Stimulated activated CD8-positive, alpha-beta memory T cell treated with anti-CD3 and anti-CD28 coated beads, Interleukin-4, amount 100 ng/mL, for 48 hours (primary cell): ENCODE measurements around the gene FCHSD2.

Experiments used
- DNase-seq: peaks from one replicate; pipeline ENCODE4 v3.0.0-alpha.2; 2020

Gene FCHSD2

DNA sequence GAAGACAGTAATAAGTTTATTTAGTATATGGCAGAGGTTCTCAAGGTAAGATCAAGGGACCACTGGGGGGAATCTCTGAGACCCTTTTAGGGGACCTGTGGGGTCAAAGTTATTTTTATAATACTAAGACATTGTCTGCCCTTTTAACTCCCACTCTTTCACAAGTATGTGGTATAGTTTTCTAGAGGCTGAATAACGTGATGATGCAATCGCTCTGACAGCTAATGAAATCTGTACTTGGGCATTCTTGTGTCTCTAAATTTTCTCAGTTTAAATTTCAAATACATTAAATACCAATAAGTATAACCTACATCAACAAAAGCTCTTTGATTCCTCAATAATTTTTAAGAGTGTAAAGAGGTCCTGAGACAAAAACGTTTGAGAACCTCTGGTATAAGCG lies 180.0 kb downstream of the FCHSD2 start:
- no peak for DNase-seq

DNA sequence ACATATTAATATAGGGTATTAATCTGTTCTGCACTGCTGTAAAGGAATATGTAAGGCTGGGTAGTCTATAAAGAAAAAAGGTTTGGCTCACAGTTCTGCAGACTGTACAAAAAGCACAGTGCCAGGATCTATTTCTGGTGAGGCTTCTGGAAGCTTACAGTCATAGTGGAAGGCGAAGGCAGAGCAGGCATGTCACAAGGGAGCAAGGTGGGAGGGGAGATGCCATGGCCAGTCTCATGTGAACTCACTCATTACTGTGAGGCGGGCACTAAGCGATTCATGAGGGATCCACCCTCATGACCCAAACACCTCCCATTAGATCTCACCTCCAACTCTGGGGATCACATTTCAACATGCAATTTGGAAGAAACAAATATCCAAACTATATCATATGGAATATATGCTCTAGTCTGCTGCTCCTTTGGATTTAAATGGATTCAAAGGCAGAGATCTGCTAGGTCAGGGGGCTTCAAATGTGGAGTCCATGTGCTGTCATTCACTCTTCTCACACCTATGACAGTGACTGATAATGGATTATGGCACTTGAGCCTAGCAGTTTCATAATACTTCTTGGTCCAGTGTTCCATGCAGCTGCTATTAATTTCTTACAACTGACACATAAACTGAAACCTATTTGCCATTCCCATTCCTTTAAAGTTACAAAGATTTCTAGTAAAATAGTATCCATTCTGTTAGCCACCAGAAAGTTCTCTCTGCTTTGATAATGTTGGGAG lies 182.0 kb downstream of the FCHSD2 start:
- DNase-seq: no peak

DNA sequence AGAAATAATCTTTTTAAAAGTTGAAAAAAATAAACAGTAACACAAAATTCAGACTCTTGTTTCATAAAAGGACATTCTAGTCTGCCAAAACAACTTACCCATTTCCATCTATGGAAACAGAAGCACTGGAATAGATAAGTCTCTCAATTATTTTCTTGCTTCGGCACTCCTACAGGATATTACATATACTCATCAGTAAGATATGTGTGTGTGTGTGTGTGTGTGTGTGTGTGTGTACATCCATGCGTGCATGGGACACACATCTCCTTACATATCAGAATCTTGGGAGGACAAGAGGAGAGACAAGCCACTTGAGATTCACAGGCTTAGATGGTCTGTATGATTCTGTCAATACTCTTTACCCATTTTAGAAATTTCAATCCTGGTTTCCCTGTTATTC lies 183.3 kb downstream of the FCHSD2 start:
- DNase-seq: no peak

DNA sequence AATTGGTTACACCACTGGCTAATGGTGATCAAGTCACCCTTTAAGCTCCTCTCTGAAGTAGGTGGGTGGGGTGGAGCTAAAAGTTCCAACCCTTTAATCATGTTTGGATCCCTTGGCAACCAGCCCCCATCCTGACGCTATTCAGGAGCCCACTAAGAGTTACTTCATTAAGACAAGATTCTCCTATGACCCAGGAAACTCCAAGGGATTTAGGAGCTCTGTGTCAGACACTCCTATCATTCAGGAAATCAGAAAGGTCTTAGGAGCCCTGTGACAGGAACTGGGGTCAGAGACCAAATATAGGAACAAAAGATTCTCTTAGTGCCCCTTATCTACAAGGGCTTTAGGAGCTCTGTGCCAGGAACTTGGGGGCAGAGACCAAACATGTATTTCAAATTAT lies 186.7 kb downstream of the FCHSD2 start:
- no peak for DNase-seq

DNA sequence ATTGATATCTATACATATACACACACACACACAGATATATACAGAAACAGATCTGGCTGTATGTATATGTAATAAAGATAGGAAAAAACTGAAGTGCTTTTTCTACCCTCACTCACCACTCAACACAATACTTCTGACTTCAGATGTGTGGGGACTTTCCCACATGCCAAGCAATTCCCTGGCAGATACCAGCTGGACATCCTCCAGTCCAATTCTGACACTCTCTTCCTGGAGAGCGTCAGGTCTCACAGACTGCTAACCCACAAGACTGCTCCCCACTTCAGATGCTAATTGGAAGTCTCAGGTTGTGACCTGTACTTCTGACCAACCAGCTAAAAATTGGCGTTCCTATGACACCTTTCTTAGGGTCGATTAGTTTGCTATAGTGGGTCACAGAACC lies 187.3 kb downstream of the FCHSD2 start:
- DNase-seq: no peak

DNA sequence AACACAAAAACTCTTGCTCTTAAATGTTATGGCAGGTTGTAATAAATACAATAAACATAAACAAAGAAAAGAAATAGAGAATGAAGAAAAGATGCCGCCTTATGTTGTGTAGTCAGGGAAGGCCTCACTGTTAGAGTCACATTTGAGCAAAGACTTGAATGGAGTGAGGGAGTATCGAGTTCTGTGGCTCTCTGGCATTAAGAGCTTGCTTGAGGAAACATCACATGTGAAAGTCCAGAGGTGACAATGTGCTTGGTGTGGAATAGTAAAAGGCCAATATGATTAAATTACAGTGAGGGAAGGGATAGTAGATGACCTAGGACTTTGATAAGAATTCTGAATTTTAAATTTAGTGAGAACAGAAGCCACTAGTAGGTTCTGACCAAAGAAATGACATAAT lies 188.5 kb downstream of the FCHSD2 start:
- no peak for DNase-seq

DNA sequence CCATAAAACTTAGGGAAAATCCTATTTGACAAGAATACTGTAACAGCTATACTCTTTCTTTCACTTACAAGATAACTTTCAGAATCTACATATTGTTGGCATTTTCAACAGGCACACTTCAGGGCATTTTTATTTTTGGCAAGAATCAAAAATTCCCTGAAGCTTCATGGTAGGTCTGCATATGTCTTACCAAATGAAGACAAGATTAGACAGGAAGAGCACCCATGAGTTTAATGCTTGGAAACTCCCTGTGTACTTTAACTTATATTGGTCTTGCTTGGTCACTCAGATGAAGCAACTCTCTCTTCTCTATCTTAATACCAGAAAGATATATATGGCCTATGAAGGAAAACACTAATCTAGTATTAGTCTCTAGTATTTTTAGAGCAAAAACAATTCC lies 190.2 kb downstream of the FCHSD2 start:
- DNase-seq: no peak

DNA sequence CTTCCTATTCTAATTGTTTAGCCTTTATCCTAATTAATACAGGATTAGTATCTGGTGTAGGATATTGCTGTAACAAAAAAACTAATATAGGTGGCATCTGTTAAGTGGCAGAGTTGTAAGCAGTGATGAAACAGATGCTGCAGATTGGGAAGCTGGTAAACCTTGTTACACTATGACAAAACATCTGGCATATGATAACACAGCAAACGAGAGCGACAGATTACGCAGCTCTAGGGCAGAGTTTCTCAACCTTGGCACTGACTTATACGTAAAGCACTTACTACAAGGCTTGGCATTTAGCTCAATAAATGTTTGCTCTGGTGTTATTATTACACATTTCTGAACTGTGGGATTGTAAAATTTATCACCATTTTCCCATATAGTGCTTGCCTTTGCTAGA lies 190.9 kb downstream of the FCHSD2 start:
- no peak for DNase-seq

DNA sequence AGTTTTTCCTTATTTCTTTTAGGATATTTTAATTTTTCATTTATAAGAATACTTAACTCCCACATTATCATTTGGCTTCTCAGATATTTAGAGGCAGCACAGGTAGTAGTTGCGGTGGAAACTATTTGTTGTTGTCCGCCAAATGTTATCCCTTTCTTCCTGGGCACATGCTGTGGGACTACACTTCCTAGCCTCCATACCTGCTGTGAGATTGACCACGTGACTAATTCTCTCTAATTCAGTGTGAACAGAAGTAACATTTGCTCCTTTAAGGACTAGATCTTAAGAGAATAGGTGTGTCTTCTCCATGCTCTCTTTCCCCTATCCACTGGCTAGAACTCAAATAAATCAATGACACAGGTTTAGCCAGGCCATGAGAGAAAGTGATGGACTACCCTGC lies 191.4 kb downstream of the FCHSD2 start:
- DNase-seq: no peak

DNA sequence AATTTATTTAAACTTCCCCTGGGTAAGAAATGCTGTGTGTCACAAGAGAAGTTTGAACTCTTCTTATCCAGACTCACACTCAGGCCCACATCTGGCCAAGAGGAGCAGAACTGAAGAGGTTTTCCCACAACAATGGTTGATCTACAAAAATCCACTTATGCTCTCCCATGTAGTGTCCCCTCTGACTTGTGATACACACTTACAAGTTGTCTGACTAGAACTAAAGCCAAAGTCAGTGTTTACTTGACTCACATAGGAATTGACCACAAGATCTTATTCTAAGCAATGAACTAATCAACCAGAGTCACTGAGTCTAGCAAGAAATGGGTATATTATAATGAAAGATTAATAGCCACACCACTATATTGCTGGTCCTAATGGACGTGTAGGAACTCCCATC lies 194.9 kb downstream of the FCHSD2 start:
- DNase-seq: no peak

DNA sequence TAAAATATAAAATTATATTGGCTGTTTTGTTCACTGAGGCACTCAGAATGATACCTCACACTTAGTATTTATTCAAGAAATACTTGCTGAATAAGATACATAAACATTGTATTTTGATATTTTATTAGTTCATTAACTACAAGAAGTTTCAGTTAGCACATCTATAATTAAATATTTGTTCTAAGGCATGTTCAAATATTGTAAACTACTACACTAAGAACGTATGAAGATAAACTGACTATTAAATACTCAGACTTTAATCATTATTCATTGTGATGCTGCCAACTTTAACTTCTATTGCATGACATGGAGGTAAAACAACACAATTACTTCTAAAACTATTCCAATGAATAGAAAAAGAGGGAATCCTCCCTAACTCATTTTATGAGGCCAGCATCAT lies 198.5 kb downstream of the FCHSD2 start:
- DNase-seq: no peak

DNA sequence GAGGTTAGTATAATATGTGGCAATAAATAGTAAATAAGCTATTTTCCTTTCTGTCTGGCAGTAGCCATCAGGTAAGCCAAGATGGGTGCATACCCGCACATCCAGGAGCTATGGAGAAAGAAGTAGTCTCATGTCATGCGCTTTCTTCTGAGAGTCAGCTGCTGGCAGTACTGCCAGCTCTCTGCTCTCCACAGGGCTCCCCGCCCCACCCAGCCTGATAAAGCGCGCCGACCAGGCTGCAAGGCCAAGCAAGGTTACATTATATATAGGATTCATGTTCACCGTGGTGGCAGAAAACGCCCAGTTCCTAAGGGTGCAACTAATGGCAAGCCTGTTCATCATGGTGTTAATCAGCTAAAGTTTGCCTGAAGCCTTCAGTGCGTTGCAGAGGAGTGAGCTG lies 201.7 kb downstream of the FCHSD2 start:
- no peak for DNase-seq

DNA sequence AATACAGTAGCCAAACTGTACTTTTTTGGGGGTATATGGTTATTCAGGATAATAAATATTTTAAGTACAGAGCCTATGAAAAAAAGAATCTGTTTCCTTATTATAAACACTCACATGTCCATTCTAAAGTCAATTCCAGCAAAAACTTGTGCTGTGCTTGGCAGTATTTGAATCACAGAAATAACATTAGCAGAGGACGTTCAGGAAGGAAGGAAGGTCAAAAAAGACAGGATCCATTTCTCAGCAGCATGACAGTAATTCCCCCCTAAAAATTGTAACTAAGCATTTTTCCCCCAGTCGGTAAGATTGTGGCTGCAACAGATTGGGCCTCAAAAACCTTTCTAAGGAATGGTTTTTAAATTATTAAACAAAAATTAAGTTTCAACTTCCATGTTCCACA lies 203.1 kb downstream of the FCHSD2 start:
- no peak for DNase-seq

DNA sequence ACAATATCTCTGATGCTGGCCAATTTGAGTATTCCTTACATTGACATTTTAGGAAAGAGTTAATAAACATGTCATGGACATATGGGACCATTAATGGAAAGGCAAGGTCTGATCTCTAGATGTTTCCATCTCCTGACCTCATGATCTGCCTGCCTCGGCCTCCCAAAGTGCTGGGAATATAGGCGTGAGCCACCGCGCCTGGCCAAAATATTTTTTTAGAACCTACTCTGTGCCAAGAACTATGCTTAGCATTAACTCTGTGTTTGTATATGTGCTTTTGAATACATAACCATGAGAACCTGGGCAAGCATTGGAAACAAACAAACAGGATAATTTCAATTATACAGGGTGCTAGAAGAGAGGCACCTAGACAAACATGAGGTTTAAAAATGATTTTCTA lies 204.7 kb downstream of the FCHSD2 start:
- no peak for DNase-seq

DNA sequence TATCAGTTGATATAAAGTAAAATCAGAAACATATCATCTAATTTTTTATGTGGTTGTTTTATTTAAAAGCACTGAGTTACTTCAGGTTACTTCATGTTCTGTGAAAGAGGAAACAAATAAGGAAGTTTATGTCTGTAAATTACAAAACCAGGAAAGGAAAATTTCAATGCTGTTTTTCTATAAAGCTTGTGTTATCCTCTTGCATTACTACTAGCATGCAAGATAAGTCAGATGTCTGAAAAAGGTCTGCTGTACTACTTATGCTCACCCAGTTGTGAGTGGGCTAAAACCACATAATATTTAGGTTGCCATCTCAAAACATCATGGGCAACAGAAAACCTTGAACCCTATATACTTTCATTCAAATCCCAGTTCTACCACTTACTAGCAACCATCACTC lies 206.4 kb downstream of the FCHSD2 start:
- no peak for DNase-seq

DNA sequence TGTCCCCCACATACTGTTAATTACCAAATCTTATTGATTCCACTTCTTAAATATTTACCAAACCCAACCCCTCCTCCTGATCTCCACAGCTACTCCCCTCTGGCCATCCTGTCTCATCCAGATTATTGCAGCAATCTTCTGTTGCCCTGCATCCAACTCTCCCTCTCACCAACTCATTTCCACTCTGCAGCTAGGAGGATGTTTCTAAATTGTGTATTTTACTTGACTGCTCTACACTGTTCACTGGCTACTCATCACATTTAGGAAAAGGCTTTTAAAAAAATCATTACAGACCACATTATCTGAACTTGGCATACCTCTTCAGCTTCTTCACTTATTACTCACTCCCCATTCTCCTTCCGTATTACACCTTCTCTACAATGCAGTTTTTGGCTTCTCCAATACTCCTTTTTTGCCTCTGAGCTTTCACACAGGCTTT lies 210.0 kb downstream of the FCHSD2 start:
- DNase-seq: no peak

DNA sequence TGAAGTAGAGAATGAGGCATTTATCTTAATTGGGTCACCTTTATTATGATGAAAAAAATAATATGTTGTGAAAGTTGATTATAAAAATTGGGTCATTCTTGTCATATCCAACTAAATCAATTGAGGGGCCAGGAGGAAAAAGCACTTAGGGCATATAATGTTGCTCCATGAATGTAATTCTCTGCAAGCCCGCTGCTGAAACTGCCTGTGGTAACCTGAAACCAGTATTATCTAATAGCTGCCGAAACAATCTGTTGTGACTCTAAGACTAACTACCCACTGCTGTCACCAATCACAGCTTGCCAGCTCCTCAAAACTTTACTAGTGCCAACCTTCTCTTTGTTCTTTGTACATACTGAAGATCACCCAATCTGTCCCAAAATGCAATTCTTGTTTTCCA lies 212.1 kb downstream of the FCHSD2 start:
- DNase-seq: no peak

DNA sequence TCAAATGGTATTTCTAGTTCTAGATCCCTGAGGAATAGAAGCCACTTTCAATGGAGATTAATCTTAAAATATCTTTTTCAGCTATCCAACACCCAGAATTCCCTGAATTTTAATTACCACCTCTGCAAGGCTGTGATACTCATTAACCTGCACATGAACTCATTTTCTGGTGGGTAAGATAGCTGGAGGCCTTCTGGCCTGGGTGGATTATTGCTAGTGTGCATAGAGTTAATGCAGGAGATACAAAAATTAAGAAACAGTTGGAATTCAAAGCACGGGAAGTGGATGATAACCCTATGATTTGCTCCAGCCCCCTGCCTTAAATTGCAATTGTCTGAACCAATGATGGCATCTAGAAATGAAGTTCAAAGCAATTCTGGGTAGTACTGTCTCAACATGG lies 212.9 kb downstream of the FCHSD2 start:
- no peak for DNase-seq

DNA sequence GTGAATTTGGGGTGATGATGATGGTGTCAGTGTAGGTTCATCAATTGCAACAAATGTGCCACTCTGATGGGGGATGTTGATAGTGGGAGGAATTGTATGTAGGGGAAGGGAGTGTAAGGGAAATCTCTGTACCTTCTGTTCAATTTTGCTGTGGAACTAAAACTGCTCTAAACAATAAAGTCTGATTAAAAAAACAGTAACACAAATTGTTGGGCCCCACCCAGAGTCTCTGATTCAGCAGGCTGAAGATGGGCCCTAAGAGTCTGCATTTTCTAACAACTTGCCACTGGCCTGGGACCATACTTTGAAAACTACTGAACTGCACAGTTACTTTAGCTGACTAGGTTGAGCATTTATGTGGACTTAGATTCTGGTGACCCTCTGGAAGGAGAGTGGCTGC lies 214.7 kb downstream of the FCHSD2 start:
- DNase-seq: no peak

DNA sequence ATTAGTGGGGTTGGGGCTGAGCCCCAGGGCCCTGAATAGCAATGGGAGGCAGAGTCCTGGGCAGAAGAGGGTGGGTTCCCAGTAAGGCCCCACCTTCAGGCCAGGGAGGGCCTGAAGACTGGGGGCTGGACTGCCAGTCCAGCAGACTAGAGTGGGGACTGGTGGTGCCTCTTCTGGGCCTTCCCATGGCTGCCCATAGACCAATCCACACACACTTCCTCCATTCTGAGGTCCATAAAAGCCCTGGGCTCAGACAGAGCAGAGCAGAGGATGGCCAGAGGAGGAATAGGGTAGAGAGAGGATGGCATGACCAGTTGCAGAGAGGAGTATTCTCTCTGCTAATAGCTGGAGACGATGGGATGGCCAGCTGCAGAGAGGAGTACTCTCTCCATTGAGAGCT lies 216.0 kb downstream of the FCHSD2 start:
- DNase-seq: no peak

DNA sequence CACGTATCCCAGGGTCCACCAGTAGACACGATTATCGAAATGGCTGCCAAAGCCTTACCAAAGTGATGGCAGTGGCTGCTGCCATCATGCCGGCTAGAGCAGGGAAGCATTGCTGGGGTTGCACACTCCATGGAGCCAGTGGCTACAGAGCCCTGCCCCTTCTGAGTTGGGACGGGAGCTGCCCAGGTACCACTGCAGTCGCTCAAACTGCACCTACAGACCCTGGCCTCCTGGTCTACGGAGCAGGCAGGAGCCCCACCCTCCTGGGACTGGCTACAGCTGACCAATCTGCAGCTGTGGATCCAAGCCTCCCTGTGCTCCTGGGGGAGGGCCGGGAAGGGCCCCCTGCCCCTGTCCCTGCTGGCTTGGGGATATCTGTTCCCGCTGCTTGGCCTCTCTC lies 216.5 kb downstream of the FCHSD2 start:
- DNase-seq: no peak

DNA sequence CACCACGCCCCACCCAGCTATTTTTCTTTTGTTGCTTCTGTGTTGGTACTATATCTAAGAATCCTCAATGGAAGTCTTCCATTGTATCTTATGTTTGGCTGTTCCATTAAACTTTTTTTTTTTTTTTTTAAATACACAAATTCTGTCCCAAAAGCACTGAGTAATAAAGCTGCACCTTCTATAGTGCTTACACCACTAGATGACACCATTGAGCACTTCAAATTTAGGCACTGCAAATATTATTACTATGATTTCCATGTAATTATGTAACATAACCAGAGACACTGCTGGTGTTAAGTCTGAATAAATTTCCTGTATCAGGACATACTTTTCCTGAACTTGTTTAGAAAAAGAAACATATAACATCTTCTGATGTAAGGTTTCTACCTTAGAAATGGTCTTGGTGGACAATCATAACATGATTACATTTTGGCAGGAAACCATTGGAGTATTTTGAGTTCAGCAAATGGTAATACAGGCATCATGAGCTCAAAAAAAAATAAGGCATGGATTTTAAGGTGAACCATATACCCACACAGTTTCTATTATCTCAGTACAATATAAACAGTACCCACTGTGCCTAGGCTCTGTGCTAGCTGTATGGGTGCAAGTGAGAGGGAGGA lies 217.4 kb downstream of the FCHSD2 start:
- no peak for DNase-seq

DNA sequence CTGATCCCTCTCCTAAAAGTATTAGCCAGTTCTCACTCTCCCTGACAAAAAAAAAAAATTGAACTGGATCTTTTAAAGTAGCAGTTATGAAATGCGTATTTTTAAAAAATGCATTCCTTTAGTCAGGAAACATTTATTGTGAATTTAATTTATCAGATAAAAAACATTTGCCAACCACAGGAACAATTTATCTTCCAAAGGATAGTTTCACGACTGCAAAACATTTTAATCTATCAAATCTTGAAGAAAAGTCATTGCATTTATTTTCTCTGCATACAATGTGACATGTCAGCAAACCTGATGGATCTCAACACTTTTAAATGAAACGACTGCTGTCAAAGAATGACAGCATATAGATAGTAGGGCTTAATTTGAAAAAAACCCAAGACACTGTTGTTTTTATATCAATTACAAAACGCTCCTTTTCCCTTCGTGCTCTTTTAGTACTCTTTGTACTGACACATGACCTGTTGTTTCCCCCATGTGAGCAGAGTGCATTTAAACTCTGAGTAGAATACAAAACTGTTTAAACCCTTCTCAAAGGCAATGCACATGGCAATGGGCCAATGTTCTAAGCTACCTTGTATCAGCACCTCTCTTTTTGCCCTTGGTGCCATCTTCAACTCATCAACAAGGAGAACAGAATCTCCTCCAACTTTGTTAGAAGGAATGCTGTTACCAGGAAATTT lies 220.9 kb downstream of the FCHSD2 start:
- no peak for DNase-seq

DNA sequence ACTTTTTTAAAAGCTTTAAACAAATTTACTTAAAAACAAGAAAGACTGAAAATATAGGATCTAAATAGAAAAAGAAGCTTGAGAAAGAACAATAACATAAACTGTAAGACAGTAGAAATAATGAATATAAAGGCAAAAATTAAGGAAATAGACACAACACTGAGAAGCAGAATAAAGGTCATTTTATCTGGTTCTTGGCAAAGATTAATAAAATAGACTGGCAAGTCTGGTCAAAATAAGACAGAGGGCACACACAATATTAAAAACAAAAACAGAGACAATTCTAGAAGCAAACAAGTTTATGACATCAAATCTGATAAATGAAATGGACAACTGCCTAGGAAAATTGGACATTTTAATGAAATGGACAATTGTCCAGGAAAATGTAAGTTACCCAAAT lies 222.1 kb downstream of the FCHSD2 start:
- DNase-seq: no peak

DNA sequence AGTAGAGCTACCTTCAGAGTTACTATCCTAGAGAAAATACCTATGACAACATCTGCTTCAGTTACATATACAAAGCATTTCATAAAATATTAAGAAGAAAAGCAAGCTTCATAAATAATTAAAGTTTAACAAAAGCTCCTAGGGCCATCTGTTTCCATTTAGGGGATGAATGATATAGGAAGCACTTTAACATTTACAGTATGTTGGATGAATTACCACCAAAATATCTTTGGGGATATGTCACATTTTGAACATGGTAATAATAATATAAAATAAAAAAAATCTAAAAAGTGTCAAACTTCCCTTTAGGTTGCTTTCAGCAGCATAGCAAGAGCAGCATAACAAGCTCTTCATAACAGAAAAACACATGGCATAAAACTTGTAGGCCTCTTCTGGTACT lies 223.3 kb downstream of the FCHSD2 start:
- no peak for DNase-seq
